ENCODE results near the gene KRT26.
"Not testable (repeated sequence)": the region's sequence is repeated elsewhere in the genome, so short reads cannot be mapped to it uniquely, and the experiment has no call there.

KRT26 gene

GRCh38 chr17:40753804-40754203 is 18.2 kb downstream of the KRT26 start:
- Histone ChIP-seq H3K4me1 (ENCODE audit: control insufficient read depth, low read length) (no peaks in the 10 kb centered on the region), H3K4me3 (ENCODE audit: low read length) (no peak overlapping the region), H3K27ac (ENCODE audit: low read depth, low read length) (no peak overlapping the region), H3F3A (ENCODE audit: control insufficient read depth, insufficient read depth) (no peaks in the 10 kb centered on the region), H3K79me2 (ENCODE audit: control insufficient read depth, low read length) (no peaks in the 10 kb centered on the region), H3K27me3 (ENCODE audit: control insufficient read depth, low read length) (peaks cover 5% of the 10 kb centered on the region; the same call in 1 of the 2 replicates), H3K36me3 (ENCODE audit: control insufficient read depth, low read length) (no peaks in the 10 kb centered on the region), H3K9me3 (ENCODE audit: control insufficient read depth, insufficient read depth, low read length) (peaks cover under 1% of the 10 kb centered on the region; the same call in 1 of the 2 replicates), H3K9me2 (replicated peaks; ENCODE audit: control insufficient read depth, low read length) (no peaks in the 10 kb centered on the region), H3K4me2 (ENCODE audit: low read length) (no peak overlapping the region), H4K20me1 (ENCODE audit: control insufficient read depth, insufficient read depth, low read depth, low read length) (no peaks in the 10 kb centered on the region)
- TF ChIP-seq CTCF (IDR thresholded peaks at IDR 0.05; ENCODE audit: low read depth, low read length, poor library complexity, severe bottlenecking) (no peak), EZH2phosphoT487 (IDR thresholded peaks at IDR 0.05; ENCODE audit: borderline replicate concordance, low read length) (no peak)

- Histone ChIP-seq H3K79me2 (ENCODE audit: control insufficient read depth, low read length) (no peaks in the 10 kb centered on the region), H3K4me3 (ENCODE audit: low read length) (no peak overlapping the region), H3K9me2 (replicated peaks; ENCODE audit: control insufficient read depth, low read length) (no peaks in the 10 kb centered on the region), H4K20me1 (ENCODE audit: control insufficient read depth, insufficient read depth, low read depth, low read length) (no peaks in the 10 kb centered on the region), H3K27ac (ENCODE audit: low read depth, low read length) (no peak overlapping the region), H3K27me3 (ENCODE audit: control insufficient read depth, low read length) (peaks cover 5% of the 10 kb centered on the region; the same call in 1 of the 2 replicates), H3K36me3 (ENCODE audit: control insufficient read depth, low read length) (no peaks in the 10 kb centered on the region), H3F3A (ENCODE audit: control insufficient read depth, insufficient read depth) (no peaks in the 10 kb centered on the region), H3K4me1 (ENCODE audit: control insufficient read depth, low read length) (no peaks in the 10 kb centered on the region), H3K4me2 (ENCODE audit: low read length) (no peak overlapping the region), H3K9me3 (ENCODE audit: control insufficient read depth, insufficient read depth, low read length) (peaks cover 5% of the 10 kb centered on the region; the same call in 1 of the 2 replicates)
- no peak for TF ChIP-seq EZH2phosphoT487 (IDR thresholded peaks at IDR 0.05; ENCODE audit: borderline replicate concordance, low read length)
- TF ChIP-seq CTCF (IDR thresholded peaks at IDR 0.05; ENCODE audit: low read depth, low read length, poor library complexity, severe bottlenecking): no peak
Measured at GRCh38 chr17:40751065-40751464, 20.9 kb downstream of the KRT26 start.

DNA sequence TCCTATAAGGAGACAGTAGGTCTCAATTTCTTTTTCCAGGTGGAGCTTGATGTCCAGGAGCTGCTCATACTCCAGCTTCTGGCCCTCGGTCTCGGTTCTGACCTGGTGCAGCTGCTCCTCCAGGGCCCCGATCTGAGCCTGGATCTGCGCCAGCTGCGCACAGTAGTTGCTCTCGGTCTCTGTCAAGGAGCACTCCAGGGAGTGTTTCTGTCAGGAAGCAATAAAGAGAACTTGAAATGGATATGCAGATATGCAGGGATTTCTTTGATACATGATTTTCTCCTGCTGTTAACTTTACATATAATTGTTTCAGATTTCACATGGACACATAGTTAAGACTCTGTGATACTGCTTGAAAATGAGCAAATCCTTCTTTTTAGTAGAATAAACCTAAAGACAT is 21.6 kb downstream of the KRT26 start:
- H3K79me2 ChIP-seq (ENCODE audit: control insufficient read depth, low read length): no peaks in the 10 kb centered on the region
- H3K36me3 ChIP-seq (ENCODE audit: control insufficient read depth, low read length): no peaks in the 10 kb centered on the region
- peaks cover 5% of the 10 kb centered on the region; the same call in 1 of the 2 replicates for H3K27me3 ChIP-seq (ENCODE audit: control insufficient read depth, low read length)
- no peak overlapping the region for H3K27ac ChIP-seq (ENCODE audit: low read depth, low read length)
- no peaks in the 10 kb centered on the region for H3K9me2 ChIP-seq (replicated peaks; ENCODE audit: control insufficient read depth, low read length)
- no peaks in the 10 kb centered on the region for H4K20me1 ChIP-seq (ENCODE audit: control insufficient read depth, insufficient read depth, low read depth, low read length)
- H3K9me3 ChIP-seq (ENCODE audit: control insufficient read depth, insufficient read depth, low read length): peaks cover 5% of the 10 kb centered on the region; the same call in 1 of the 2 replicates
- H3K4me1 ChIP-seq (ENCODE audit: control insufficient read depth, low read length): no peaks in the 10 kb centered on the region
- H3K4me2 ChIP-seq (ENCODE audit: low read length): no peak overlapping the region
- H3K4me3 ChIP-seq (ENCODE audit: low read length): no peak overlapping the region
- H3F3A ChIP-seq (ENCODE audit: control insufficient read depth, insufficient read depth): no peaks in the 10 kb centered on the region
- TF ChIP-seq EZH2phosphoT487 (IDR thresholded peaks at IDR 0.05; ENCODE audit: borderline replicate concordance, low read length): no peak
- no peak for TF ChIP-seq CTCF (IDR thresholded peaks at IDR 0.05; ENCODE audit: low read depth, low read length, poor library complexity, severe bottlenecking)

DNA sequence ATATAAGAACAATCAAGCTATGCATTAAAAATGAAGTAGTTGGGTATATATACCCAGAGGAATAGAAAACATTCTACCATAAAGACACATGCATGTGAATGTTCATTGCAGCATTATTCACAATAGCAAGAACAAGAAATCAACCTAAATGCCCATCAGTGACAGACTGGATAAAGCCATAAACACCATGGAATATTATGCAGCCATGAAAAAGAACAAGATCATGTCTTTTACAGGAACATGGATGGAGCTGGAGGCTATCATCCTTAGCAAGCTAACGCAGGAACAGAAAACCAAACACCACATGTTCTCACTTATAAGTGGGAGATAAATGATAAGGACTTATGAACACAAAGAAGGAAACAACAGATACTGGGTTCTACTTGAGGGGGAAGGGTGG is 23.3 kb downstream of the KRT26 start:
- not testable (repeated sequence) for H3F3A ChIP-seq (ENCODE audit: control insufficient read depth, insufficient read depth); H3K4me2 ChIP-seq (ENCODE audit: low read length); H3K9me3 ChIP-seq (ENCODE audit: control insufficient read depth, insufficient read depth, low read length); H4K20me1 ChIP-seq (ENCODE audit: control insufficient read depth, insufficient read depth, low read depth, low read length); H3K36me3 ChIP-seq (ENCODE audit: control insufficient read depth, low read length); H3K79me2 ChIP-seq (ENCODE audit: control insufficient read depth, low read length); H3K4me3 ChIP-seq (ENCODE audit: low read length); H3K4me1 ChIP-seq (ENCODE audit: control insufficient read depth, low read length); H3K27me3 ChIP-seq (ENCODE audit: control insufficient read depth, low read length); H3K9me2 ChIP-seq (replicated peaks; ENCODE audit: control insufficient read depth, low read length); H3K27ac ChIP-seq (ENCODE audit: low read depth, low read length)

All from DOHH2 (cell line).